HG03139 (cell line): ENCODE data around the gene DMD.
"Not testable (repeated sequence)": the region's sequence is repeated elsewhere in the genome, so short reads cannot be mapped to it uniquely, and the experiment has no call there.

ENCODE experiments used
- ATAC-seq: cut with Tn5 transposase; IDR thresholded peaks from one replicate; pipeline ENCODE4 v1.9.1; 2021; ENCODE audit not compliant: unreplicated experiment

The DMD gene

DNA sequence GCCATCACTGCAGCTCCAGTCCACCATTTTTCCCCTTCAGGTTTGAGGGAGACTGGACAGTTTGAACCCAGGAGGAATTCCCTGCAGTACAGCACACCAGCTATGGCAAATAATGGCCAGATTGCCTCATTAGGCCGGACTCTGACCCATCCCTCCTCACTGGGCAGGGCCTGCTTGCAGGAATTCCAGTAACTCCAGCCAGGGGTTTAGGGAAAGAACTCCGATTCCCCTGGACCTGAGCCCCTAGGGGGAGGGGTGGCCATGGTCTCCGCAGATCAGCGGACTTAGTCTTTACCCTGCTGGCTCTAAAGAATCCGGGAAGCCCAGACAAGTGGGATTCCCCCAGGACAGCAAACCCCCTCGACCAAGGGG lies 342.8 kb downstream of the DMD start:
- no peak for ATAC-seq

DNA sequence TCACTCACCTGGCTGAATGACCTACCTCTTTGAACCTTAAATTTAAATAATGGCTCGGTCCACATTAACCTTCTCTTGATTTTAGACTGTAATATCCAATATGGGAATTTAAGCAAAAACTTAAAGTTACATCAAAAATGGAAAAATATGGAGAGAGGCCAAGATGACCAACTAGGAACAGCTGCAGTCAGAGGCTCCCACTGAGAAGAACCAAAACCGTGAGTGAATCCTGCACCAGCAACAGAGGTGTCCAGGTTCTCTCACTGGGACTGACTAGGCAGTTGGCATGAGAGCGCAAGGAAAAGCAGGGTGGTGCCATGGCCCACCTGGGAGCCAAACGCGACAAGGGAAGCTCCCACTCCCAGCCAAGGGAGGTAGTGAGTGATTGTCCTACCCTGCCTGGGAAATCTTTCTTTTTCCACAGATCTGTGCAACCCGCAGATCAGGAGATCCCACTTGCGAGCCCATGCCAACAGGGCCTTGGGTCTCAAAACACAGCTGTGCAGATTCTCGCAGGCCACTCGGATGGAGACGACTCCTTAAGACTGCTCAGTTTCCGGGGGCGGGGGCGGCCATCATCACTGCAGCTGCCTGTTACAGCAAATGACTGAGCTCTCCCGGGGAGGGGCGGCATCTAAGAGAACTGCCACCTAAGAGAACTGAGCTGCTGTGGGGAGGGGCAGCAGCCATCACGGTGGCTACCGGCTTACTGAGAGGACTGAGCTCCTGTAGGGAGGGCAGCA lies 343.4 kb downstream of the DMD start:
- ATAC-seq, result no peak

DNA sequence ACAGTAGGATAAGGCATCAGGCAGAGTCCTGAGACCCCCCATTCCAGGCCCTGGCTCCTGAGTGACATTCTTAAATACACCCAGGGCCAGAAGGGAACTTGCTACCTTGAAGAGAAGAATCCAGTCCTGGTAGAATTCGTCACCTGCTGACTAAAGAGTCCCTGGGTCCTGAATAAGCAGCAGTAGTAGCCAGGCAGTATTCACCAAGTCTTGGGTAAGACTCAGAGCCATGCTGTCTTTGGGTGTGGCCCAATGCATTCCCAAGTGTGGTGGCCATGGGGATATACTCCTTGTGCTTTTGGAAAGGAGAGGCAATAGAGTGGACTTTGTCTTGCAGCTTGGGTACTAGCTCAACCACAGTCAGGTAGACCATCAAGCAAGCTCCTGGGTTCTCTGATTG lies 359.1 kb downstream of the DMD start:
- no peak for ATAC-seq

DNA sequence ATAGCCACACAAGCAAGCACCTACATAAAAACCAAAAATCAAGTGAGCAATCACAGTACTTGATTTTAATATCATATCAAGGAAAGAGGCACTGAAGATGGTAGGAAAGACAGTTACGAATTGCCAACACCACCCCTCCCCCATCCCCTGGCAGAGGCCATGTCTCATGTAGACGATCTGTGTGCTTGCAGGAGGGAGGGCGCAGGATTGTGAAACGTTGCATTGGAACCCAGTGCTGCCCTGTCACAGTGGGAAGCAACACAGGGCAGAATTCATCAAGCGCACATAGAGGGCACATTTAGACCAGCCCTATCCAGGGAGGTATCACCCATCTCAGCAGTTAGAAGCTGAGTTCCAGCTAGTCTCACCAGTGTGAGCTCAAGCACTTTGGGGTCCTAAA lies 359.8 kb downstream of the DMD start:
- ATAC-seq, result no peak

DNA sequence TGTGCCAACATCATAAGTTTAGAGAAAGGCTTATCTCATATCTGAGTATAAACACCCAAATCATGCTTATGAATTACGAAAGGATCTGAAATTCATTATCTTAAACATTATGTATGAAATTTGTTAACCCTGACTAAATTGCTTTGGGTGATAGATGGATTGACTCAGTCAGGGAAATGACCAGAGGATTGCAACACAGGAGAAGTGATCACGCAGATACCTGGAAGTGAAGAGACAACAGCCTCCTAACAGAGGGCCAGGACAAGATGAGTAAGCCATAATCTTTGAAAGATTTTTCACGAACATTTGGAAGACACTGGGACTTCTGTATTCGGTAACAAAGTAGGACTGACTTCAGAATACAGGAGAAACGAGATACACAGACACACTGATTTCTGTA lies 363.4 kb downstream of the DMD start:
- ATAC-seq, result no peak

DNA sequence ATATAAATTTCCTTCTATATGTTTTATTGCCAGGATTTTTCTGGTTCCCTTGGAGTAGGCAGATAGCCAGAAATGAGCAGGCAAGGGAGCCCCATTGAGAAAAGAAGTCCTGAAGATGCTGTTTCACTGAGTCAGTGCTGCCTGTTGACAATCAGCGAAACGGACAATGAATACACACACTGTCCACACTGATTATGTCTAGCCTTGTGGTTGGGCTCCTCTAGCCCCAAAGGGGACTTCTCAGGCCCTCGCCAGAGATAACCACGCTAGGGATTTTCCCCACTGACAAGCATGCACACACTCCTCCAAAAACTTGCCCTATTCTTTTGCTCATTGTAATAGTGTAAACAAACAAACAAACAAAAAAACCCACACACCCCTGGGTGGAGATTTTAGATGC lies 369.3 kb downstream of the DMD start:
- ATAC-seq, result no peak

DNA sequence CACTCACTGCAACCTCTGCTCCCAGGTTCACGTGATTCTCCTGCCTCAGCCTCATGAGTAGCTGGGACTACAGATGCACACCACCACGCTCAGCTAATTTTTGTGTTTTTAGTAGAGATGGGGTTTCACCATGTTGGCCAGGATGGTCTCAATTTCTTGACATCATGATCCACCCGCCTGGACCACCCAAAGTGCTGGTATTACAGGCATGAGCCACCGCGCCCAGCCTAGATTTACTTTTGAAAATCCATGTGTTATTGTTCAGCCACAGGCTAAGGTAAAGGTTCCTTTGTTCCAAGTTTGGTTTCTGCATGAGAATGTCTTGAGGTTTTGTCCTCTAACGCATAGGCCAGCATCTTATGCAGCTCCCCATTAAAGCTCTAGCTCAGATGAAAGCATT lies 371.6 kb downstream of the DMD start:
- no peak for ATAC-seq

DNA sequence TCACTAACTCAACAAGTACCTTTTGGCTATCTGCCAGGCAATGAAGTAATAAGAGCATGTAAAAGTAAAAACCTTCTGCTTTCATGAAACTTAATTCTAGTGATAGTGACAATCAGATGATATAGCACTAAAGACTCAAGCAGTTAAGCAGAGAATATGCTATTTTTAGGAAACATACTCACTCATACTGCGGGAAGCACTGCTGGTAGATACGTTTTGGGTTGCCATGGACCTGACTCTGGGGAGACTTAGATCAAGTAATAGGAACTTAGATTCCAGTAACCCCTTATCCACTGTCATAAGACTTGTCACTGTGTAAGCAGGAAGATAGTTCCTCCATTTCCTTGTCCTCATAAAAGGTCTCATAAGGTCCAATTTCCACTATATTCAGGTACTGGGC lies 386.3 kb downstream of the DMD start:
- no peak for ATAC-seq

DNA sequence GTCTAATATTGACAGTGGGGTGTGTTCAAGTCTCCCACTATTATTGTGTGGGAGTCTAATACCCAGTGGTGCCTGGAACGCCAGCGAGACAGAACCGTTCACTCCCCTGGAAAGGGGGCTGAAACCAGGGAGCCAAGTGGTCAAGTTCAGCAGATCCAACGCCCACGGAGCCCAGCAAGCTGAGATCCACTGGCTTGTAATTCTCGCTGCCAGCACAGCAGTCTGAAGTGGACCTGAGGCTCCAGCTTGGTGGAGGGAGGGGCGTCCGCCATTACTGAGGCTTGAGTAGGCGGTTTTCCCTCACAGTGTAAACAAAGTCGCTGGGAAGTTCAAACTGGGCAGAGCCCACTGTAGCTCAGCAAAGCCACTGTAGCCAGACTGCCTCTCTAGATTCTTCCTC lies 407.3 kb downstream of the DMD start:
- no peak for ATAC-seq

DNA sequence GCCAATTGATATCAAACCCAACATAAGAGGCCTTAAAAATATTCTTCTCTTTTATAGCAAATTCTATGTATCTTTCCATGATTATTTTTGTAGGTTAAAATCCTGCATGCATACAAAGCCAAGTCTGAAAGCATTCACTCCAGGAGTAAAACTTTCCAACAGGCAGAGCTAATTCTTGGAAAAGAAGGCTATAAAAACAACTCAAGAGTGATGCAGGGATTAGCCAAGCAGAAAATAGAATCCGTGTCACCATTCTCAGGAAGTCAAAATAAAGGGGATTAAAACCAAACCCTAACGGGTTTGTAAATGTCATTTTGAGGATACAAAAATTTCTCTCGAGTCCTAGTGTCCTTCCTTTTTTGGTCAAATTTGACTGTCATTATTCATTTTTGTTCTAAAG lies 412.4 kb downstream of the DMD start:
- ATAC-seq, result no peak

DNA sequence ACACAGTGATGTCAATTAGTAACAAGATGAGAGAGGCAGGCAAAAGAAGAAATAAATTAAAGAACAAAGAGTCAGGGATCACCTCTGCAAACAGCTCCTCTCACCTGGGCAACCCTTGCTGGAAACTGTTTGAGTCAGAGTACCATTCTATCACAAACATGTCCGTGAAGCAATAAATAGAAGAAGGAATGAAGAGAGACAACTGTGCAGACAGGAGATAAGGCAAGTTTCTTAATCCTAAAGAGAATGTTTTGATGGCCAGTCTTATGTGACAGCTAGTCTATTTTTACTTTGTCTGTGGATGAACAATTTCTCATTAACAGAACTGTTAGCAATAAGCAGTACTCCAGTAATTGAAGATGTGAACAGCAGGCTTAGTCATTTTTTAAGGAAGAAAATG lies 422.4 kb downstream of the DMD start:
- no peak for ATAC-seq

DNA sequence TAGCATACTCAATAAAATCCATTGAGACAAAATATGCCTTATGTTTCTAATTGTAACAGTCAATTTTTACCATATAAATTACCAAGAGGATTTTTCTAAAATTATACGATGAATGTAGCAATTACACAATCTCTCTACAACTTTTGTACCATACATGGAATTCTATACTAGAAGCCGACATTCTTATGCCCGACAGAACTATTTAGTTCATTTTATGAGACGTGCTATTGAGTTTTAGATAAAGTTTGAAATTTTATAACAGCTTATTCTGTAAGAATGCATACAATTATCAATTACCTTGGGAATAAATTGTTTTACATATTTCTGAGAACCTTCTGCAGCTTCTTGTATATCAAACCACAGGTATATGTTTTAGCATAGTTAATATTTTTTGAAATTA lies 431.2 kb downstream of the DMD start:
- ATAC-seq, result no peak

DNA sequence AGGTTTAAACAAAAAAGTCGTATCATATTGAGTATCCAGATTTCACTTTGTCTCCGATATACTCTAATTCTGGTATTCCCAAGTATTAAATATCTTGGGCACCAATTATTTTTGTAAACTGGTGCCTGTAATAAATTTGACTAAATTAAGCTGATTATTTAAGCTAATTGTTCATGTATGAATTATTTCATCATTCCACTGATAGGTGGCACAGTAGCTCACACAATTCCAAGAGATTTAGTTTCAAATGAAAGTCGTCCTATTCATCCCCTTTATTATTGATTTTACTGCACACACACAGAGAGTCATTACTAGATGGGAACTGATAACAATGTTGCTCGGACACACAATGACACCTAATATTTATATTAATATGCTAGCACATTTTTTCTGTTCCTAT lies 432.4 kb downstream of the DMD start:
- no peak for ATAC-seq

DNA sequence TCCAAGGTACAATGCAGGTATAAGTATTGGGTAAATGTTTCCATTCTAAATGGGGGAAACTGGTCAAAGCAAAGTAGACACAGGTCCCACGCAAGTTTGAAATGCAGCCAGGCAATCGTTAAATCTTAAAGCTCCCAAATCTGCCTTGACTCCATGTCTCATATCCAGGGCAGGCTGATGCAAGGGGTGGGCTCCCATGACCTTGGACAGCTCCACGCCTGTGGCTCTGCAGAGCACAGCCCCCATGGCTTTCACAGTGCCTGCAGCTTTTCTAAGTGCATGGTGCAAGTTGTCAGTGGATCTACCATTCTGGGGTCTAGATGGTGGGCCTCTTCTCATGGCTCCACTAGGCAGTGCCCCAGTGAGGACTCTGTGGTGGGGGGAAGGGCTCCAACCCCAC lies 436.4 kb downstream of the DMD start:
- ATAC-seq, result no peak

DNA sequence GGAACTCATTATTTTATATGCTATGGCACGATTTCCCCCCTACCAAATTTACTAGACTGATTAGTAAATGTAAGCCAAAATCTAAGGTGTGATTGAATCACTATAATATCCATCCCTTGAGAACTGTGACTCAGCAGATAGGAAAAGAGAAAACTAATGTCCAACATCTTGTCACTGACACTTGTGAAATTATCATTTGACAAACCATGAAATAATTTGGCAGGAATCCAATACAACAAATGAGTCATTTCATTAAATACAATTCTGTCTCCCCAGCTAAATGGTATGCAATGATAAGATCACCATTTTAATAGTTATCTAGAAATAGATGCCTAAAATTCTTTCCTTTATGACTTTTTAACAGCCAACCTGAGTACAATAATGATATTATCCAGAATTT lies 462.3 kb downstream of the DMD start:
- no peak for ATAC-seq

DNA sequence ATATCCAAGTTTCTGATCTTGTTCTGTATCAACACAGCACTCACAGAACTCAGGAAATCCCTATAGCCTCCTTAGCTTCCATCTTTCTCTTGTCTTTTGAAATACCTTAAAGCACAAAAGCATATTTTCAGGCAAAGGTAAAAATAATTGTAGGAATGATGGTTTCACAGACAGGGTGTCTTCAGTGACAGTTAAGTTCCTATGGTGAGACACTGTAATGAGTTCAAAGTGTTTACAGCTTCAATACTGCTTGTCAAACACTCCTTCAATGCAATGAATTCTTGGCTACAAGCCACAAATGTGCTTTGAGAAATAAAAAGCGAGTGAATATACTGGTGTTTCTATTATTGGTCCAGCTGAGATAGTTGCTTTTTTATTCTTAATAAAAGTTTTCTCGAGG lies 466.0 kb downstream of the DMD start:
- no peak for ATAC-seq

DNA sequence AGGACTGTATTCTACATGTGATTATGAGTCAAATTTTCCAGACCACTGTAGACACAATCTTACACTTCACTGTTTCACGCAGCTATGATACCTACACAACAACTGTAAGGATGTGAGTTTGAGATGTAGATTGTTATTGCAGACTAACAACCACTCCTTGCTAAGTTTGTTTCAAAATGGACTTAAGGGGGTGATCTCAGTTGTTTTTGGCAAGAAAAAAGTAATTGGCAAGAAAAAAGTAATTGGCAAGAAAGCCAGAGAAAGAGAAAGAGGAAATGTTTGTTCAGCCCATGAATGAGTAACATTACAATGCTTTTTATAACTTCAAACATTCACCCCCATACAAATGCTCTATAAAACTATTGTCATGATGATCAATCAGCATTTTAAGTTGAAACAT lies 466.4 kb downstream of the DMD start:
- no peak for ATAC-seq

DNA sequence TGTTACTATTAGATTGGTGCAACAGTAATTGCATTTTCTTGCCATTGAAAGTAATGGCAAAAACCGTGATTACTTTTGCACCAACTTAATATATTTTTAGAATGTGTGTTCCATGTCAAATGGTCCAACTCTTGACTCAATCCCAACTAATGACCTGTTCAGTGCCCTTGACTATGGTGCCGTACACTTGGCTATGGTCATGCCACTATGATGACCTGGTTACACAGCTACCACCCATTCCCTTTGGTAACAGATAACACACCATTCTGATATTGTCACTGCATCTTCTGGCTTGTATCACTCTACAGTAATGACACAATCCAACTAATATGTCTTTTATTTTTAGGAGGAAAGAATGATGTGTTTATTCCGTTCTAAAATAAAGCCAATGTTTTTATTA lies 469.4 kb downstream of the DMD start:
- ATAC-seq, result no peak

DNA sequence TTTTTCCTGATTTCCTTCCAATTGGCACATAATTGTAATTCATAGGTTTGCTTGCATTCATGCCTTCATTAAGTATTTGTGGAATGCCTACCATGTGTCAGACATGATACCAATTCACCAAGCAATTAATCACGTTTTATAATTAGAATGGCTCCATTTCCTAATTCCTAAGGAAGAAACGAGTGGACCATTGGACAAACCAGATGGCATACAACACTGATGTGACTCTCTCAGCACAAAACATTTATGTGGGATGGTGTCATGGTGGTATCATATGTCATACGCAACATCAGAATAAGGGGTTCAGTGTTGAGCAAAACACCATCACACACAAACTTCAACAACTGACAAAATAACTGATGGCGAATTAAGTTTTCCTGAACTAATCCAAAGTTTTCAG lies 502.8 kb downstream of the DMD start:
- no peak for ATAC-seq

DNA sequence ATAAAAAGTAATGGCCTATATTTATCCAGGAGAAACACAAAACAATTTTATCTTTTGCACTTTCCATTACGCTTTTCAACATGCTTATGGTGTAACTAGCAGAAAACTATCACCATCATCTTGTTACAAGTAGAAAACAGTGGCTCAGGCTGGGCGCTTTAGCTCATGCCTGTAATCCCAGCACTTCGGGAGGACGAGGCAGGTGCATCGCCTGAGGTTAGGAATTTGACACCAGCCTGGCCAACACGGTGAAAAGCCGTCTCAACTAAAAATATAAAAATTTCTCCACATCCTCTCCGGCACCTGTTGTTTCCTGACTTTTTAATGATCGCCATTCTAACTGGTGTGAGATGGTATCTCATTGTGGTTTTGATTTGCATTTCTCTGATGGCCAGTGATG lies 506.0 kb downstream of the DMD start:
- not testable (repeated sequence) for ATAC-seq

DNA sequence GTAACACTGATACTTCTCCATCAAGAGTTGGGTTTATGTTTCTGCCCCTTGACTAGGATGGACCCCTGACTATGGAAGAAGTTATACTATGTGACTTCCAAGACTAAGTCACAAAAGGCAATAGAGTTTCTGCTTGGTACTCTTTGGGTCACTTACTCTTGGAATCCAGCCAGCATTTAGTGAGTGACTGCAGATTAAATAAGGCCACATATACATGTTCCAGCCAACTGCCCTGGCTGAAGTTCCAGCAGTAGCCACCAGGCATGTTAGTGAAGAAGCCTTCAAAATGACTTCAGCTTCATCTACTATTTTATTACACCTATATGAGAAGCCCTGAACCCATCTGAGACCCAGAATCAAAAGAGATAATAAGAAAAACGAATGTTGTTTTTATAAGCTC lies 524.0 kb downstream of the DMD start:
- ATAC-seq, result no peak

DNA sequence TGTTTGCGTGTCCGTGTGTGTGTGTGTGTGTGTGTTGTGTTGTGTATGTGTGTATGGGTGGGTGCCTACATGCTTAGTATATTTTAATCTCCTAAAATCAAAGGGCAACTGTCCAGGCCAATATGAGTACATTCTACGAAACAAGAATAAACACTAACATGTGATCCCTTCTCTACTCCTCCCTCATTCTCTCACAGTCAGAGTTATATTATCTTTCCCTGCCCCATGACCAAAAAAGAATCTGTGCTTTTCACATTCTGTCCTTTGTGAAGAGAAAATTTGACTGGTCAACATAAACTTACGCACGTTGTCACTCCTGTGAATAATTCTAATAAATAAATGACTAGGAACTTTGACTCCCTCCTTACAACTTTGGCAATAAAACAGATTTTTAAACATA lies 532.9 kb downstream of the DMD start:
- no peak for ATAC-seq

DNA sequence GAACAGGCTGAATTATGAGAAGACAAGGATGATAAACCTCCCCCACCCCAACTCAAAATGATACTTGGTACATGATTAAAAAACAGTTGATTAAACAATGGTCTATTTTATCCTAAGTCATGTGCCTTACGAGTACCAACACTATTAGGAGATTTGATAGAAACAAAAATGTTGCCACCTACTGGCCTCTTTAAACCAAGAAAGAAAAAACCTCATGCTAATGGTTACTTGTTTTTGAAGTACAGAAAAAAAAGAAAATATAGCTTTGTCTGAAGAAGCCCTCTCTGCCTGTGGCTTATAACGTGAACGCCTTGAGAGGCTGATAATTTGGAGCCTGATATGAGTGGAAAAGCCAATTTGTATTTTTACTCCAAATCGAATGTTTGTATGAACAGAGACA lies 538.2 kb downstream of the DMD start:
- no peak for ATAC-seq

DNA sequence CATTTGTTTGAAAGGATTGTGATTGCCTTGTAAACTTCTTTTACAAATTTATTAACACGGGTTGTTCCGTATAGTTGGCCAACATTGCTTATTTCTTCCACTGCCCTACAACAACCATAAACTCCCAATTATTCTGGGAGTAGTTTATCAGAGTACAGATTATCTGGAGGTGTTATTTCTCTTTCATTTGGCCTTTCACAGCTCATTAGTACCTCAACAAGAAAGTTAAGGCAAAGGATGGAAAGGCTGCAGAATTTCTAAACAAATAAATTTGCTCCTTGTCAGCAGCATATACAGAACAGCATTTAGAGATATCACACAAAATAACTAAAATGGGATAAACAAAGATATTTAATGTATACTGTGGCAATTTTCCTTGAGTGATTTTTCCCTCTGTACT lies 548.8 kb downstream of the DMD start:
- ATAC-seq, result no peak
